Measurements from ENCODE around the gene ACTN3. TPM values are rescaled to one million over a fixed set of nuclear protein-coding genes. Genes with fewer than 3 reads are reported as not detected.
A peak's percentile ranks its signal among the peaks of the same experiment; 100 is the strongest.

The ACTN3 gene
- polyA plus RNA-seq, 3 donors: not detected

DNA sequence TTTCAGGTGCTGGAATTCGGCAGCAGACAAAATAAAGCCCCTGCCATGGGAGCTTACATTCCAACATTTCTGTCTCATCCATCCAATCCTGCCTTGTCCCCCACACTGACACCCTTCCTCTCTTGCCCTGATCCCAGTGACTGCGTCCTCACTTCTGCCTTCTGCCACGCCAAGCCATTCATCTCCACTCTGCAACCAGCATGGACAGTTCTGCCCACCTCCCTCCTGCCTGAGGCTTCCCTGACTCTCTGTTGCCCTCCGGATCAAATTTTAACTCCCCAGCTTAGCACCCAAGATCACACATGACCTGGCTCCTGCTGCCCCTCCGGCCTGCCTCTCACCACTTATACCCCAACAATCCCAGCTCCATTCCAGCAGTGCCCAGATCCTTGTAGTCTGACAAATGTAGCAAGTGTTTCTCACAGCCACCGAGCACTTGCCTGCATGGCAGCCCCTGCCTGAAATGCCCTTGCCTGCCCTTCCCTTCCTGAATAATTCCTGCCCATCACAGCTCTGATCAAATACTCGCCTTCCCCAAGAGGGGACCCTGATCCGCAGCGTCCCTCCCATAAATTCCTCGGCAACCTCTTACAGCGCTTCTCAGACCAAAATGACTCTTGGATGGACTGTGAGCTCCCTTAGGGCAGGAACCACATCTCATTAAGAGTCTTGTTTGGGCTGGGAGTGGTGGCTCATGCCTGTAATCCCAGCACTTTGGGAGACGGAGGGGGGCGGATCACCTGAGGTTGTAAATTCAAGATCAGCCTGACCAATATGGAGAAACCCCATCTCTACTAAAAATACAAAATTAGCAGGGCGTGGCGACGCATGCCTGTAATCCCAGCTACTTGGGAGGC, 2.3 kb downstream of the ACTN3 start:
- Histone ChIP-seq H2AFZ (ENCODE audit: insufficient read depth, low read depth, low read length, poor library complexity, severe bottlenecking) (no peak overlapping the region), H3K36me3 (replicated peaks in 1 of 2; ENCODE audit: control insufficient read depth in 1 of 2, insufficient read depth in 2 of 2, low read length in 2 of 2) (no peaks in the 10 kb centered on the region), H3K4me1 (ENCODE audit: control insufficient read depth in 1 of 2, insufficient read depth in 2 of 2, low read length in 2 of 2) (peaks cover 24 to 28% of the 10 kb centered on the region in 2 donors), H3K79me2 (ENCODE audit: insufficient read depth, low read length) (peaks cover 11% of the 10 kb centered on the region), H3K4me2 (replicated peaks; ENCODE audit: extremely low read depth, low read length, poor library complexity, severe bottlenecking) (no peak overlapping the region), H3K9me3 (replicated peaks in 1 of 2; ENCODE audit: control insufficient read depth in 1 of 2, insufficient read depth in 1 of 2, low read length in 2 of 2) (no peaks in the 10 kb centered on the region), H3K4me3 (replicated peaks in 1 of 3; ENCODE audit: low read depth in 2 of 3, low read length in 3 of 3) (no peak overlapping the region), H3K9ac (ENCODE audit: insufficient read depth, low read length, poor library complexity, severe bottlenecking) (no peak overlapping the region), H3K27ac (ENCODE audit: low read depth in 1 of 2, low read length in 2 of 2) (no peak overlapping the region), H3K27me3 (ENCODE audit: control insufficient read depth in 2 of 2, insufficient read depth in 2 of 2, low read length in 2 of 2) (peaks cover 0 to 18% of the 10 kb centered on the region in 2 donors), H4K20me1 (ENCODE audit: insufficient read depth, low read length) (no peaks in the 10 kb centered on the region)
- Mint-ChIP-seq H3K4me1 (peaks cover 18% of the 10 kb centered on the region), H3K36me3 (no peaks in the 10 kb centered on the region), H3K9me3 (peaks cover 0 to 2% (median 0%) of the 10 kb centered on the region in 7 donors), H3K27ac (no peak overlapping the region), H3K27me3 (ENCODE audit: low read depth in 3 of 3) (peaks cover 16 to 34% (median 23%) of the 10 kb centered on the region in 3 donors), H3K4me3 (peak overlapping the region in 1 of 2 donors; percentile 0)
- DNase-seq: no peak
- intact Hi-C loops (cut with micrococcal nuclease): no loop called here
- TF ChIP-seq, protein P1, sequence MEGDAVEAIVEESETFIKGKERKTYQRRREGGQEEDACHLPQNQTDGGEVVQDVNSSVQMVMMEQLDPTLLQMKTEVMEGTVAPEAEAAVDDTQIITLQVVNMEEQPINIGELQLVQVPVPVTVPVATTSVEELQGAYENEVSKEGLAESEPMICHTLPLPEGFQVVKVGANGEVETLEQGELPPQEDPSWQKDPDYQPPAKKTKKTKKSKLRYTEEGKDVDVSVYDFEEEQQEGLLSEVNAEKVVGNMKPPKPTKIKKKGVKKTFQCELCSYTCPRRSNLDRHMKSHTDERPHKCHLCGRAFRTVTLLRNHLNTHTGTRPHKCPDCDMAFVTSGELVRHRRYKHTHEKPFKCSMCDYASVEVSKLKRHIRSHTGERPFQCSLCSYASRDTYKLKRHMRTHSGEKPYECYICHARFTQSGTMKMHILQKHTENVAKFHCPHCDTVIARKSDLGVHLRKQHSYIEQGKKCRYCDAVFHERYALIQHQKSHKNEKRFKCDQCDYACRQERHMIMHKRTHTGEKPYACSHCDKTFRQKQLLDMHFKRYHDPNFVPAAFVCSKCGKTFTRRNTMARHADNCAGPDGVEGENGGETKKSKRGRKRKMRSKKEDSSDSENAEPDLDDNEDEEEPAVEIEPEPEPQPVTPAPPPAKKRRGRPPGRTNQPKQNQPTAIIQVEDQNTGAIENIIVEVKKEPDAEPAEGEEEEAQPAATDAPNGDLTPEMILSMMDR (IDR thresholded peaks at IDR 0.05): no peak
- WGBS (ENCODE audit: insufficient coverage): 70% methylated on average over 9 of the region's 16 CpGs

DNA sequence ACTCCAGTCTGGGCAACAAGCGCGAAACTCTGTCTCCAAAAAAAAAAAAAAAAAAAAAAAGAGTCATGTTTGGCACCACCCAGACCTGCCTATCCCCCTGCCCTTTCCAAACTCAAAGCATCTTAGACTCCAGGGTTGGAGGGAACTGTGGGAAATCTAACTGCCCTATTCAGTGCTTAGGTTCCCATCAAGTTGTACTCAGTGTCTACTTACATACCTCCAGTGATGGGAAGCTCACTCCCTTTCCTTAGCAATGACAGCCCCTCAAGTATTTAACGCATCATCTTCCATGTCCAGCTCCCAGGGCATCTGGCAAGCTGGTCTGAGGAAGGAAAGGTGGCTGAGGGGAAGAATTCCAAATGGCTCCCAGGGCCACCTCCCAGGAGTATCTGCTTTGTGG, 3.0 kb downstream of the ACTN3 start:
- Mint-ChIP-seq H3K9me3 (peaks cover 0 to 2% (median 0%) of the 10 kb centered on the region in 7 donors), H3K4me3 (peak overlapping the region in 1 of 2 donors; percentile 37), H3K4me1 (peaks cover 12% of the 10 kb centered on the region), H3K36me3 (no peaks in the 10 kb centered on the region), H3K27ac (no peak overlapping the region), H3K27me3 (ENCODE audit: low read depth in 3 of 3) (peaks cover 20 to 35% (median 24%) of the 10 kb centered on the region in 3 donors)
- no peak for DNase-seq
- Histone ChIP-seq H2AFZ (ENCODE audit: insufficient read depth, low read depth, low read length, poor library complexity, severe bottlenecking) (no peak overlapping the region), H3K4me2 (replicated peaks; ENCODE audit: extremely low read depth, low read length, poor library complexity, severe bottlenecking) (no peak overlapping the region), H3K27me3 (ENCODE audit: control insufficient read depth in 2 of 2, insufficient read depth in 2 of 2, low read length in 2 of 2) (peaks cover 0 to 18% of the 10 kb centered on the region in 2 donors), H3K27ac (ENCODE audit: low read depth in 1 of 2, low read length in 2 of 2) (no peak overlapping the region), H3K4me3 (replicated peaks in 1 of 3; ENCODE audit: low read depth in 2 of 3, low read length in 3 of 3) (no peak overlapping the region), H3K36me3 (replicated peaks in 1 of 2; ENCODE audit: control insufficient read depth in 1 of 2, insufficient read depth in 2 of 2, low read length in 2 of 2) (no peaks in the 10 kb centered on the region), H3K79me2 (ENCODE audit: insufficient read depth, low read length) (peaks cover 10% of the 10 kb centered on the region), H3K4me1 (ENCODE audit: control insufficient read depth in 1 of 2, insufficient read depth in 2 of 2, low read length in 2 of 2) (peaks cover 17 to 21% of the 10 kb centered on the region in 2 donors), H3K9ac (ENCODE audit: insufficient read depth, low read length, poor library complexity, severe bottlenecking) (no peak overlapping the region), H3K9me3 (replicated peaks in 1 of 2; ENCODE audit: control insufficient read depth in 1 of 2, insufficient read depth in 1 of 2, low read length in 2 of 2) (no peaks in the 10 kb centered on the region), H4K20me1 (ENCODE audit: insufficient read depth, low read length) (no peaks in the 10 kb centered on the region)
- WGBS (ENCODE audit: insufficient coverage): no CpG with 5 or more reads among the region's 3 CpGs
- TF ChIP-seq, protein P1 (IDR thresholded peaks at IDR 0.05): no peak
- intact Hi-C loops (cut with micrococcal nuclease): no loop called here
